PC-9 (cell line): Measurements from ENCODE around the gene APBA2. TPM values are rescaled to one million over a fixed set of nuclear protein-coding genes. Genes with fewer than 3 reads are reported as not detected.

Experiments used
- BruUV-seq: library from RNA; stranded (reverse); fragments of 400-500 nt; replicated peaks from 2 replicates; lab custom pipeline; 2021; lab: Mats Ljungman, UMichigan
- CTCF ChIA-PET: fragments of 300-600 bp; sonication (Branson Sonifier 250); formaldehyde crosslinking; loops from one replicate; lab custom pipeline; 2022; ENCODE audit warnings: antibody characterized with exemption; lab: Charles Lee
- POLR2A ChIA-PET: fragments of 300-600 bp; sonication (Branson Sonifier 250); formaldehyde crosslinking; loops from one replicate; lab custom pipeline; 2022; ENCODE audit warnings: antibody characterized with exemption; ENCODE audit not compliant: unreplicated experiment; lab: Charles Lee
- DNase-seq, 2 experiments: peaks; one replicate each; pipeline versions ENCODE4 v3.0.0 to v3.0.0-alpha.2; 2015 to 2022; ENCODE audit warnings: mixed read lengths in 1 of 2
- H2AFZ ChIP-seq: fragments of 200-600 bp; sonication (generic); 2 replicates; pipeline ENCODE4 v1.8.1; 2017; ENCODE audit warnings: antibody characterized with exemption
- H3F3A ChIP-seq: fragments of 200-600 bp; sonication (generic); 2 replicates; pipeline ENCODE4 v1.8.1; 2017; ENCODE audit warnings: antibody characterized with exemption, mild to moderate bottlenecking, low read depth; ENCODE audit not compliant: insufficient read depth
- H3K27ac ChIP-seq: fragments of 200-600 bp; sonication (generic); 2 replicates; pipeline ENCODE4 v1.6.1; 2016; ENCODE audit warnings: mixed run types
- H3K27me3 ChIP-seq: fragments of 200-600 bp; sonication (generic); 2 replicates; pipeline ENCODE4 v1.6.1; 2016; ENCODE audit warnings: low read depth, mixed run types; ENCODE audit not compliant: insufficient read depth
- H3K36me3 ChIP-seq: fragments of 200-600 bp; sonication (generic); 2 replicates; pipeline ENCODE4 v1.6.1; 2016; ENCODE audit warnings: low read depth, mixed run types
- H3K4me1 ChIP-seq: fragments of 200-600 bp; sonication (generic); replicated peaks from 2 replicates; pipeline ENCODE4 v1.6.1; 2016; ENCODE audit warnings: mixed run types; ENCODE audit not compliant: insufficient read depth
- H3K4me2 ChIP-seq: fragments of 200-600 bp; sonication (generic); 2 replicates; pipeline ENCODE4 v1.6.1; 2017; ENCODE audit warnings: mixed run types
- H3K4me3 ChIP-seq: fragments of 200-600 bp; sonication (generic); 2 replicates; pipeline ENCODE4 v1.6.1; 2016; ENCODE audit warnings: mixed run types
- H3K79me2 ChIP-seq: fragments of 200-600 bp; sonication (generic); 2 replicates; pipeline ENCODE4 v1.6.1; 2017; ENCODE audit warnings: low read depth, mixed run types
- H3K9me2 ChIP-seq: fragments of 200-600 bp; sonication (generic); 2 replicates; pipeline ENCODE4 v1.8.1; 2017; ENCODE audit warnings: mild to moderate bottlenecking; ENCODE audit not compliant: insufficient read depth
- H3K9me3 ChIP-seq: fragments of 200-600 bp; sonication (generic); 2 replicates; pipeline ENCODE4 v1.8.1; 2016; ENCODE audit warnings: low read depth; ENCODE audit not compliant: insufficient read depth
- H4K20me1 ChIP-seq: fragments of 200-600 bp; sonication (generic); 2 replicates; pipeline ENCODE4 v1.8.1; 2017; ENCODE audit not compliant: insufficient read depth
- EZH2 ChIP-seq: fragments of 200-600 bp; sonication (generic); IDR thresholded peaks from 2 replicates; pipeline ENCODE4 v1.8.0; 2017; ENCODE audit warnings: antibody characterized with exemption, low read depth
- intact Hi-C: fragments of 100-400 bp; cut with micrococcal nuclease; formaldehyde crosslinking; loops from one replicate; pipeline ENCODE4 v1.10.0; 2022; ENCODE audit not compliant: unreplicated experiment
- total RNA-seq: library from RNA; stranded (reverse); gene quantifications from 2 replicates; pipeline ENCODE4 v1.2.3, GENCODE V29; 2021
- TF ChIP-seq, protein P1 (sequence below): fragments of 200-600 bp; sonication (generic); conservative IDR thresholded peaks from 2 replicates; pipeline ENCODE4 v1.6.1; 2017; ENCODE audit warnings: mixed run types, antibody characterized with exemption, mild to moderate bottlenecking, moderate library complexity

Gene APBA2
- total RNA-seq, 1 experiment from 2014 or later = not detected

DNA sequence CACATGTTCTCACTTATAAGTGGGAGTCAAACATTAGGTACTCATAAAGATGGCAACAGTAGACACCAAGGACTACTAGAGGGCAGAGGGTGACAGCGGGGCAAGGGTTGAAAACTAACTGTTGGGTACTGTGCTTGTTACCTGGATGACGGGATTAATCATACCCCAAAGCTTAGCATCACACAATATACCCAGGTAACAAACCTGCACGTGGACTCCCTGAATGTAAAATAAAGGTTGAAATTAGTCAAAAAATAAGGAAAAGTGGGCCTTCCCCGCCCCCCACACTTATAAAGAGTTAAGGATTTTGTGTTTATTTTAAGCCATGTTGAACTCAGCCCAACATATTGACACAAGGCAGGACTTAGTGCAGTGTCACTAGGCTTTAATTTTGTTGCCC lies 96.1 kb downstream of the APBA2 start:
- Histone ChIP-seq H3K9me2 (no peaks in the 10 kb centered on the region), H3F3A (no peaks in the 10 kb centered on the region), H3K4me2 (no peak overlapping the region), H3K79me2 (no peaks in the 10 kb centered on the region), H3K36me3 (no peaks in the 10 kb centered on the region), H3K27ac (no peak overlapping the region), H3K27me3 (peaks cover 41% of the 10 kb centered on the region), H3K4me3 (no peak overlapping the region), H3K4me1 (no peaks in the 10 kb centered on the region), H4K20me1 (no peaks in the 10 kb centered on the region), H2AFZ (no peak overlapping the region), H3K9me3 (no peaks in the 10 kb centered on the region)
- DNase-seq = no peak
- ChIA-PET CTCF (no interaction called here), POLR2A (no interaction called here)
- BruUV-seq = no TSS peak
- intact Hi-C loops = no loop called here
- TF ChIP-seq, protein P1, sequence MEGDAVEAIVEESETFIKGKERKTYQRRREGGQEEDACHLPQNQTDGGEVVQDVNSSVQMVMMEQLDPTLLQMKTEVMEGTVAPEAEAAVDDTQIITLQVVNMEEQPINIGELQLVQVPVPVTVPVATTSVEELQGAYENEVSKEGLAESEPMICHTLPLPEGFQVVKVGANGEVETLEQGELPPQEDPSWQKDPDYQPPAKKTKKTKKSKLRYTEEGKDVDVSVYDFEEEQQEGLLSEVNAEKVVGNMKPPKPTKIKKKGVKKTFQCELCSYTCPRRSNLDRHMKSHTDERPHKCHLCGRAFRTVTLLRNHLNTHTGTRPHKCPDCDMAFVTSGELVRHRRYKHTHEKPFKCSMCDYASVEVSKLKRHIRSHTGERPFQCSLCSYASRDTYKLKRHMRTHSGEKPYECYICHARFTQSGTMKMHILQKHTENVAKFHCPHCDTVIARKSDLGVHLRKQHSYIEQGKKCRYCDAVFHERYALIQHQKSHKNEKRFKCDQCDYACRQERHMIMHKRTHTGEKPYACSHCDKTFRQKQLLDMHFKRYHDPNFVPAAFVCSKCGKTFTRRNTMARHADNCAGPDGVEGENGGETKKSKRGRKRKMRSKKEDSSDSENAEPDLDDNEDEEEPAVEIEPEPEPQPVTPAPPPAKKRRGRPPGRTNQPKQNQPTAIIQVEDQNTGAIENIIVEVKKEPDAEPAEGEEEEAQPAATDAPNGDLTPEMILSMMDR = no peak
- TF ChIP-seq EZH2 = no peak

DNA sequence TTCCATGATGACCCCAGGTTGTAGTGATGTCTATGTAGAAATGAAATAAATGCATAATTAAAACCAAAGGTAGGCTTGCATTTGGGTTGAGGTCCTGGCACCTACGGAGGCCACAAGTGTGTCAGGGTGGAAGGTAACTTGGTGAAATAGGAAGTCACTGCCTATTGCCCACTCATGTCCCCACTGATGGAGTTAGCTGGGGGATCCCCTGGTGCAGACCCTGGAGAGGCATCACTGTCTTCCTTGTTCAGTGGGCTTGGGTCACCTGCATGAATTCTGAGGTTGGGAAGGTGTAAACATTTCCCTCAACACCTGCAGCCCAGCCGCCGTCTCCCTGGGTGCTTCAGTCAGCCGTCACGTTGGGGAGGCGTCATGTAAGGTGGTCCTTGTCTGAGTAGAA lies 97.1 kb downstream of the APBA2 start:
- H3K4me3 ChIP-seq = no peak overlapping the region
- POLR2A ChIA-PET = no interaction called here

GRCh38 chr15:28983432-28984311 lies 97.9 kb downstream of the APBA2 start:
- Histone ChIP-seq H3K9me3 (no peaks in the 10 kb centered on the region), H3K4me3 (no peak overlapping the region), H3K9me2 (no peaks in the 10 kb centered on the region), H3F3A (no peaks in the 10 kb centered on the region), H3K27ac (no peak overlapping the region), H3K4me2 (no peak overlapping the region), H4K20me1 (no peaks in the 10 kb centered on the region), H3K36me3 (no peaks in the 10 kb centered on the region), H3K79me2 (no peaks in the 10 kb centered on the region), H3K27me3 (peaks cover 41% of the 10 kb centered on the region), H3K4me1 (no peaks in the 10 kb centered on the region), H2AFZ (no peak overlapping the region)
- TF ChIP-seq EZH2 = no peak
- TF ChIP-seq, protein P1 = 0 out of 2 replicates have a peak, but pooled peaks have one; percentile 23
- CTCF ChIA-PET = no interaction called here
- intact Hi-C loops = no loop called here
- POLR2A ChIA-PET = no interaction called here
- DNase-seq = no peak
- BruUV-seq = no TSS peak

More for the DNA sequence above, 97.1 kb downstream of the APBA2 start:
- no peak overlapping the region for H2AFZ ChIP-seq
- no TSS peak for BruUV-seq
- peaks cover 44% of the 10 kb centered on the region for H3K27me3 ChIP-seq
- no peaks in the 10 kb centered on the region for H3K79me2 ChIP-seq
- CTCF ChIA-PET = no interaction called here
- H3K36me3 ChIP-seq = no peaks in the 10 kb centered on the region
- no peaks in the 10 kb centered on the region for H3K9me3 ChIP-seq
- intact Hi-C loops = no loop called here
- DNase-seq = no peak
- no peak overlapping the region for H3K27ac ChIP-seq
- H3K4me2 ChIP-seq = no peak overlapping the region
- H3K9me2 ChIP-seq = no peaks in the 10 kb centered on the region
- H4K20me1 ChIP-seq = no peaks in the 10 kb centered on the region
- H3K4me1 ChIP-seq = no peaks in the 10 kb centered on the region
- TF ChIP-seq, protein P1 = no peak
- TF ChIP-seq EZH2 = no peak
- H3F3A ChIP-seq = no peaks in the 10 kb centered on the region
